GM10266 (cell line): Measurements from ENCODE around the gene TRRAP.
A peak's percentile ranks its signal among the peaks of the same experiment; 100 is the strongest.

Experiments used
- DNase-seq: peaks from one replicate; pipeline ENCODE4 v3.0.0; 2012; ENCODE audit errors: extremely low spot score
- CTCF ChIP-seq: IDR thresholded peaks from 2 replicates; pipeline ENCODE4 v1.5.1; 2012; ENCODE audit warnings: mild to moderate bottlenecking, low read depth; ENCODE audit not compliant: control insufficient read depth, insufficient read depth; ENCODE audit errors: missing control alignments

Gene TRRAP

GRCh38 chr7:98879198-98879978, 1.1 kb downstream of the TRRAP start:
- TF ChIP-seq CTCF, result peak; percentile 52
- peak; percentile 82 for DNase-seq

- no peak for TF ChIP-seq CTCF
- no peak for DNase-seq
These were observed 1.6 kb downstream of the TRRAP start for GRCh38 chr7:98879979-98880315.

GRCh38 chr7:98880485-98880884, 2.2 kb downstream of the TRRAP start:
- no peak for DNase-seq
- TF ChIP-seq CTCF, result no peak

GRCh38 chr7:98881561-98882315, 3.4 kb downstream of the TRRAP start:
- TF ChIP-seq CTCF, result no peak
- no peak for DNase-seq

DNA sequence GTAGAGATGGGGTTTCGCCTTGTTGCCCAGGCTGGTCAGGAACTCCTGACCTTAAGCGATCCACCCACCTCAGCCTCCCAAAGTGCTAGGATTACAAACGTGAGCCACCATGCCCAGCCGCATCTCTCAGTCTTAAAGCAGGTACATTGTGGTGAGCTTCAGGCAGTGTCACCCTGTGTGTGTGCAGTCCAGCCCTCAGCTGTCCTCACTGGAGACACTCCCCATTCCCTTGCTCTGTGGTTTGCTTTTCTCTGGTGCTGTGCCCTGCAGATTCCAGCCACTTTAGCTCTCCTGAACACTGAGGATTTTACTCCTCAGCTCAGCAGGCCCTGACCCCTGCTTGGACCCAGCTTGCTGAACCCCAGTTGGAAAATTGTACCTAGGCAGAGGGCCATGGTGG, 6.1 kb downstream of the TRRAP start:
- no peak for TF ChIP-seq CTCF
- no peak for DNase-seq

DNA sequence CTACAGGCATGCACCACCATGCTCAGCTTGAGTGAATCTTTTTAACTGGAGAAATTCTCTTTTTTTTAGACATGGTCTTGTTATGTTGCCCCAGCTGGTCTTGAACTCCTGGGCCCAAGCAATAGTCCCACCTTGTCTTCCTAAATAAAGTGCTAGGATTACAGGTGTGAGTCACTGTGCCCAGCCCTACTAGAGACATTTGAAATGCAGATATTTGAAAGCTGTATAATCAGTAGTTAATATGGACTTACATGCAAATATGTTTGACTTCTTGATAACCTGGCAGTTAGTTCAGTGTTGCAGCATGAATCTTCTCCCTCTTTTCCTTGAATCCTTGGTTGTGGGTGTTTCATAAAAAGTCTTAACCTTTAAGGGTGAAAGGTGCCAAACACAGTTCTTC, 8.7 kb downstream of the TRRAP start:
- no peak for TF ChIP-seq CTCF
- DNase-seq, result no peak

DNA sequence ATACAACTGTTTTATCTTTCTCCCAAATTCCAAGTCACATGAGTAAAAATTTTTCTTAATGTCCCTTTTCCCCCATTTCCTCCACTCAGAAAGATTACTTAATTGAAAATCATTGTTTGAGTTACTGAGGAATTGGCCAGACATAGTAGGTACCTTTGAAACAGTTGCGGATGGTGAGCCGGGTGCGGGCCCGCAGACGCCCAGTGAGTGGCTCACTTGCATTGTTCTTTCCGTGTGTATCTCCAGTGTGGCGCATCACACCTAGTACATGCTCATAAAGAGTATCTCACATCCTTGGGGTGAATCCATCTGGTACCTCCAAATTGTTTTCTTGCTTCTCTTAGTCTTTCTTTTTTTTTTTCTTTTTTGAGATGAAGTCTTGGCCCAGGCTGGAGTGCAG, 14.3 kb downstream of the TRRAP start:
- TF ChIP-seq CTCF, result no peak
- DNase-seq, result no peak
